ENCODE data around the gene SRGAP2B.
"Not testable (repeated sequence)": the region's sequence is repeated elsewhere in the genome, so short reads cannot be mapped to it uniquely, and the experiment has no call there.

Gene SRGAP2B

GRCh38 chr1:144941710-144942109, 153.4 kb downstream of the SRGAP2B start:
- DNase-seq, result not testable (repeated sequence)

- not testable (repeated sequence) for DNase-seq
Measured at GRCh38 chr1:144940054-144940453, 155.1 kb downstream of the SRGAP2B start.

- not testable (repeated sequence) for DNase-seq
Measured at GRCh38 chr1:144938627-144939026, 156.5 kb downstream of the SRGAP2B start.

DNA sequence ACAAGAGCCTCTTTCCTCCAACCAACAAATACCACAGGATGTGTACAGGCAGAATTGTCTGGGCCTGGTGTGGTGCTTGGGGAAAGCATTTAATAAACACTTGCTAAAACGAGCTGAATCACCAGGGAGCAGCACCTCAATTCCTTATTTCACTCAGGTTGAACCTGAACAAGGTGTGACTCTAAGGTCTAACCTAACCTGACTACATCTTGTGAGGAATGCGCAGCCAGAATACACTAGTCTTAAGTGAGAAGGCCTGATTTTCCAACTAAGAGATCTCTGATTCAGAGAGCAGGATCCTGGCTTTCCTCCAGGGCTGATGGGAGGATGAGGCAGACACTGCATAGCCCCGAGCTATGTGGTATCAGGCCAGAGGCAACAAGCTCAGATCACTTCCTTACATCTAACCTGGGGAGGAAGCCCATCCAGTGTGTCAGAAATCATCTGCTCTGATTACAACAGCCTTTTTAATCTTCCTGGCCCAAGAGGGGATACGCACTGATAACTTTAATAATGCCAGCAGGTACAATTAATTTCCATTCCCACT, 158.9 kb downstream of the SRGAP2B start:
- DNase-seq, result not testable (repeated sequence)

GRCh38 chr1:144935310-144935709, 159.8 kb downstream of the SRGAP2B start:
- not testable (repeated sequence) for DNase-seq

DNA sequence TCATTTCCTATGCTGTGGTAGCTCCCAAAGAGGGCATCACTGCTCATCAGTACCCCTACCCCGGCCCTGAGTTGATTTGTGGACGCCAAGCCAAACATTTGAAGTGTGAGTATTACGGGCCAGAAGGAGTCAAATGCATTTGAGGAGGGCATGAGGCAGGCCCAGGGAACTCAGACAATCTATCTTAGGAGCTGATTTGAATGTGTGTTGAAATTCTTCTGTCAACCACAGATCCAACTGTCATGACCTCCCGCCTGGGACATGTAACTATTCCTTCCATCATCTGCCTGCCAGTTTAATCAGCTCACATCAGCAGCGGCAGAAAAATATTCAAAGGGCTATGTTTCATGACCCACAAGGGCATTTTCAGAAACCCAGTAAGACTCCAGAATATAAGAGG, 162.1 kb downstream of the SRGAP2B start:
- not testable (repeated sequence) for DNase-seq

DNA sequence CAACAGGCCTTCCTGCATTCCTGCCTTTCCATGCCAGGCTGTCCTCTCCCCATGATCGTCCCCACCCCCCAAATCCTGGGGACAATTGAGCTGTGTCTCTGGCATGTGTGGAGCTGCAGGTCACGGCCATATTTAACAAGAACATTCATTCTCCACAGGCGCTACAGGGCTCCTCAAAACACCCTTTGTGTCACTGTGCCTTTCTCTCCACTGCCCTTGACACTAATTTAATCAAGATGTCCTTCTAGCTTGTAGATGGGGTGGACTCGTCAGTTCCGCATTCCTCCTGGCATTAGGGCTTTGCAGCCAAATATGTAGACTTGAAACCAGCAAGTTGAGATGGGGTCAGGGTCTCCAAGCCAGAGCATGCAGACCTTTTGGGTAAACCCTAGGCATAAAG, 163.0 kb downstream of the SRGAP2B start:
- DNase-seq, result not testable (repeated sequence)

GRCh38 chr1:144931553-144931952, 163.6 kb downstream of the SRGAP2B start:
- DNase-seq, result not testable (repeated sequence)

DNA sequence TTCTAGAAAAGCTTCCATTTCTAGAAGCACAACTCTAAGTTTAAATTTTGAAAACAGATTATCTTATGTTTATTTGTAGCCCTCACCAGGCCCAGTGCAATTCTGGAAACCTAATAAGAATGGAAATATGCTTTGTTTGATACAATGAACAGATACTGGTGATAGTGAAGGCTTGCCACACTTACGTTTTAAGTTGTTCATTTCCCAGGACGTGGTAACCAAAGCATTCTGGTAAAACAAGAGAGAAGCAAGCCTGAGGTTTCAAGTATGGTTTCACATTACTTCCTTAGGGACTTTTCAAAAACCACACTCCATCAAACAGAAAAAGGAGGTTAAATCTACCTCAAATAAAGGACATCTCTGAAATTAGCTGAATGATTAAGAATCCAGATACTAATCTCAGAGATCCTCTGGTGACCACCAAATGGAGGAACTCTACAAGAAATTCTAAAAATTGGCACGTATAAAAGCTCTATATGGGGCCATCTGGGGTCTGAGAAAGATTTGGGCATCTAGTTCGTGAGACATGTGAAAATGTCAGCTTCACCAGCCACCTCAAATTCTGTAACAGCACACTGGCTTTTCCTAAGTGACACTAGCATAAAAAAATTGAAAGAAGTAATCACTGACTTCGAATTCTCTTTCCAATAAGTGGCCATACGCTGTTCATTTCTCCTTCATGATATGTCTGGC, 164.9 kb downstream of the SRGAP2B start:
- DNase-seq, result not testable (repeated sequence)

DNA sequence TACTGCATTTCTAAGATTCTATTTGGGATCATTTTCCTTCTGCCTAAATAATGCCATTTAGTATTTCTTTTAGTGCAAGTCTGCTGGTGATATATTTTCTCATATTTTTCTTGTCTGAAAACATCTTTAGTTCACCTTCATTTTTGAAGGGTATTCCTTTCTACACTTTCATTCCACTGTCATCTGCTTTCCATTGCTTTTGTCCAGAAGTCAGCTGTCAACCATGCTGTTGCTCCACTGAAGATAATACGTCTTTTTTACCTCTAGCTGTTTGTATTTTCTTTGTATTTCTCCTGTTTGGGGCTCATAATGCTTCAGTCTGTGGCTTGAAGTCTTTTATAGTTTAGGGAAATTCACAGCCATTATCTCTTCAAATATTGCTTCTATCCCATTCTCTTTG, 167.8 kb downstream of the SRGAP2B start:
- DNase-seq, result not testable (repeated sequence)

GRCh38 chr1:144923640-144924039, 171.5 kb downstream of the SRGAP2B start:
- DNase-seq, result not testable (repeated sequence)

DNA sequence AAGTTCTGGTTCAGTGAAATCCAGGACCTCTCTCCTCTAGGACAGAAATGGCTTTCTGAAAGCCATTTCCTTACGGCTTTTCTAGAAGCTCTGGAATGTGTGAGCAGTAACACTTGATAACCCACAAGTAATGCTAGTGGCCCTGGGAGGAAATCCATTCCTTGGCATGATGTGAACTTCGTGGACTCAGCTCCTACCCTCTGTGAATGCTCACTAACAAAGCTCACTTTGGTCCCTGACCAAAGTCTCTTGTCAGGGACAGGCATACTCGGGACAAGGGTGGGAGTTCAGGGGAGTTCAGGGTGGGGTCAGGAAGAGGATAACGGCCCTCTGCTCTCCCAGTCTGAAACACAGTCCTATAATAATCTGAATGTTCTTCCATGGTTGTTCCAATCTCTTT, 172.3 kb downstream of the SRGAP2B start:
- DNase-seq, result not testable (repeated sequence)

DNA sequence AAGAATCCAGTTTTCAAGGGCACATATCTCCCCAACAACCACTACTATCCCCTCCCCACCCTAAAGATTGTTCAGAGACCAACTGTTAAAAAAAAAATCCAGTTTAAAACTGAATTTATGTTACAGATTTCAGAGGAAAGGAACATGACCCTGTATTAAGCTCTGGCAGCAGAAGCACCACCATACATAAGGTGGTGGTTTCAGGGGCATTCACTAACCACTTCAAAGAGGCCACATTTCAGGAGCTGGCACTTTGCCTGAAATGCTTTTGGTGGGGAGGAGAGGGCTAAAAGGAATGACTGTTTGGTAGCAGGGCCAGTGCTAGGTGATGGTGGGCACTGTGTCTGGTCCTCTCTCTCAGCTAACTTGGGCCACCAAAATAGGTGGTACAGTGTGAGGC, 176.0 kb downstream of the SRGAP2B start:
- DNase-seq, result not testable (repeated sequence)

DNA sequence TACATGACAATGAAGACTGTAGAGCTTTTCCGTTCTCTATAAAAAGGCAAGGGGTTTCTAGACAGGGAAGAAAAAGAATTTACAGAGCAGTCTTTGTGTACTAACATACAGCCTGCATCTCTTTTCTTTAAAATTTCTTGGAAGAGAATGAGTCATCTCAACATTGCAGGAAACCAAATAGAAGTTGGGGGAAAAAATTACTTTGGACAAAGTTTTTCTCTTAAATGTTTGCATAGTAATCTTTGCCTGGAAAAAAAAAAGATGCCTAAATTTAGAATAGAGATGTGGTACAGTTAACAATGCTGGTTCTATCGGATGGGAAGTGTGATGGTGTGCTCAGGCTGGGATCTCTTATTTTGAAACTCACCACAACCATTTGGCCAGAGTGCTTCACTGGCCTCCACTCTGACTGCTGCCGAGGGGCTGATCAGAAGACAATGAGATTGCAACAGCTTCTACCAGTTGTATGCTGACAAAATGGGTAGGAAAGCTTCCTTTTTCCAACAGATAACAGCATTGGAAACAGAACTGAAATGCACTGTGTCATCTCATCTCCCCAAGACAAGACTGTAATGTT, 177.0 kb downstream of the SRGAP2B start:
- not testable (repeated sequence) for DNase-seq

GRCh38 chr1:144917154-144918026, 177.7 kb downstream of the SRGAP2B start:
- not testable (repeated sequence) for DNase-seq

- not testable (repeated sequence) for DNase-seq
Measured at GRCh38 chr1:144913977-144914734, 181.0 kb downstream of the SRGAP2B start.

DNA sequence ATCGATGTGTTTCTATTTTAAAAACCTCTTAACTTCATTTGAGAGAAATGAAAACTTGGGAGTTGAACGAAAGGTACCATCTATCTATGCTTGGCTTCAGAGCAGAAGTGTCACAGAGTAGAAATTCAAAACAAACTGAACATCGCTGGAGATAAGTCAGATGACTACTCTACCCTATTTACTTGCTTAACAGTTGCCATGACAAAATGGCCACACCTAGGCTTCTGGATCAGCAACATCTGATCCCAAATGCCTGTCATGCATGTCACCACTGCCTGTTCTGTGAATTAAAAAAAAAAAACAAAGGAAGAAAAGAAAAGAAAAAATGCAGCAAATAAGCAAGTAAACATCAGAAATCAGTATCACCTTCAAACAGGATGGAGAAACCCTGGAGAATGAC, 181.7 kb downstream of the SRGAP2B start:
- DNase-seq, result not testable (repeated sequence)

DNA sequence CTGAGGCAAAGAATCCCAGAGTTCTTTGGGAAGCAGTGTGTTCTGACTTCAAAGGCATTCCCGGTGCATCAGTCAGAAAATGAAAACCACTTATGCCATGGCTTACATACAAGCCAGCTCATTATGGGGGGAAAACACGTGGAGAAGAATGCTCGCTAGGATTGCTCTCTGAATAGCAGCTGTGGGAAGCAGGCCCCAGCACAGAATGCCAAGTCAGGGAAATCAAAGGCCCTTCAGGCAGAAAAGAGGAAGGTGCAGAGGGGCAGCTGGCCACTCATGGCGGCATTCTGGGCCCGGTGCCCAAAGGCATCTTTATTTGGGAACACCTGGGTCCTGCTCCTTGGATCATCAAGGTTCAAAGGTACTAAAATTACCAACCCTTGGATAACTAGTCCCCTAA, 184.4 kb downstream of the SRGAP2B start:
- DNase-seq, result not testable (repeated sequence)

- not testable (repeated sequence) for DNase-seq
Measured at GRCh38 chr1:144900841-144901240, 194.3 kb downstream of the SRGAP2B start.

GRCh38 chr1:144894454-144895201, 200.5 kb downstream of the SRGAP2B start:
- DNase-seq, result not testable (repeated sequence)

GRCh38 chr1:144893710-144894438, 201.3 kb downstream of the SRGAP2B start:
- not testable (repeated sequence) for DNase-seq

Data from NCI-H345 (cell line).